NCI-H128 (cell line): ENCODE measurements around the gene PRADC1.
"Not testable (repeated sequence)": the region's sequence is repeated elsewhere in the genome, so short reads cannot be mapped to it uniquely, and the experiment has no call there.

ENCODE experiments used
- DNase-seq: peaks from one replicate; lab custom pipeline; 2025; ENCODE audit not compliant: unreplicated experiment; lab: John Stamatoyannopoulos, UW

PRADC1 gene

DNA sequence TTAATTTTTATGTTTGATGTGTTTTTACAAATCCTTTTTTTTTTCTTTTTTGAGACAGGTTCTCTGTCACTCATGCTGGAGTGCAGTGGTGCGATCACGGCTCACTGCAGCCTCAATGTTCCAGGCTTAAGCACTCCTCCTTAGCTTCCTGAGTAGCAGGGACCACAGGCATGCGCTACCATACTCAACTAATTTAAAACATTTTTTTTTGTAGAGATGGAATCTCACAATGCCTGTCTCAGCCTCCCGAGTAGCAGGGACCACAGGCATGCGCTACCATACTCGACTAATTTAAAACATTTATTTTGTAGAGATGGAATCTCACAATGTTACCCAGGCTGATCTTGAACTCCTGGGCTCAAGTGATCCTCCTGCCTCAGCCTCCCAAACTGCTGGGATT lies 27.4 kb downstream of the PRADC1 start:
- DNase-seq, result no peak

DNA sequence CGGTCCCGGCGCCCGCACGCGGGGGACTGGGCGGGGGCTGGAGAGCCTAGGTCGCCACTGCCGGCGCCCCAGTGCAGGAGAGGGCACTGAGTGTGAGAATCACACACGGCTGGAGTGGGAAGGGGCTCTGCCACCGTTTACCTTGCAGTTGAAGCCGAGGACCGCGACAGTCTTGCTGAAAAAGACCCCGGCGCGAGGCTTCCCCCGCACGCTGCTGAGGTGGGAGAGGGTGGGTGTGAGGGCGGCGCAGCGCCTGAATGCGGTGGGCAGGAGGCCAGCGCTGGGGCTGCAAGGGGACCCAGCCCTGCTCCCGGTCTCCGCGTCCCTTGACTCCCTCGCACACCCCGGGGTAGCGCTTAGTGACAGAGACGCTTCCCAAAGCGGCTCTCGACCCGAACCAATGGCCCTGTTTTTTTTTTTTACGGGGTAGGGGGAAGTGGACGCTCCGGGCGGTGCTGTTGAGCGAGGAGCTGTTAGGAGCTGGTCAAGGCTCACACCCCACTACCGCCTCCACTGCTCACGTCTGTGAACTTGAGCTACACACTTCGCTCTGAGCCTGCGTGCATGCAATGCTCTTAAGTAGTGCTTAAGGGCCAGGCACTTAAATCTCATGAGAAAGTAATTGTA lies 29.9 kb downstream of the PRADC1 start:
- DNase-seq, result no peak

GRCh38 chr2:73202156-73203054 lies 30.6 kb downstream of the PRADC1 start, which contains the start of gene NOTO:
TSS of gene NOTO (plus strand) at chr2:73202574. CDS start at chr2:73202667, 93 bp downstream.
- DNase-seq, result no peak

- not testable (repeated sequence) for DNase-seq
Observed at GRCh38 chr2:73200281-73200680, 32.8 kb downstream of the PRADC1 start.

DNA sequence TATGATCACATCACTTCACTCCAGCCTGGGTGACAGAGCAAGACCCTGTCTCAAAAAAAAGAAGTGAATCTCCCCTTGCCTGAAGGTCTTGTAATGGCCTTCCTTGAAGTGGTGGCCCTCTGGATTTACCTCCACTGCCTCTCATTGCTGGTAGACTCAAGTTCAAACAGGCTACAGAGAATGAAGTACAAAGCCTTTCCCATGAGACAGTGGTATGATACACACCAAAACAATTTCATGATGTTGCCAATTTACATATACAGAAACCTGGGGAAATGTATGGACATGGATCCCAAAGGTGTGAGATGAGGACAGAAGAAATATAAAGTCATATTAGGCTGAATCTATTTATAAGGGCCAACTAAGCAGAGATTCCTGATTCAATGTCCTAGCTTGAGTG lies 35.5 kb downstream of the PRADC1 start:
- DNase-seq, result no peak

DNA sequence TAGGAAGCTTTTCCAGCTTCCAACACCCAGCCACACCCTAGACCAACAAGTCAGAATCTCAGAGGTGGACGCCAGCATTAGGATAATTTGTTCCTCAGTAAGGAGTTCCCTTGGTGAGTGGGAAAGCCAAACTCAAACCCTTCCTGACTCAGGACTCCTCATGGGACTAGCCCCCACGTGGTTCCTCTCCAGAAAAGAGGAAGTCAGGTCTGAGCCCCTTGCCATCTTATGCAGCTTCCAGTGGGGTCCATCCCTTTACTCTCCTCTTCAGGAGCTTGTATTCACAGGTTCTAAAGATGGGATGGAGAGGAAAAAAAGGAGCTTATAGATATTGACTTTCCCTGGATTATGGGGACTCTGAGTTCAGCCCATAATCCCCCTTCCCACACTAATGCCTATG lies 45.5 kb downstream of the PRADC1 start:
- no peak for DNase-seq

DNA sequence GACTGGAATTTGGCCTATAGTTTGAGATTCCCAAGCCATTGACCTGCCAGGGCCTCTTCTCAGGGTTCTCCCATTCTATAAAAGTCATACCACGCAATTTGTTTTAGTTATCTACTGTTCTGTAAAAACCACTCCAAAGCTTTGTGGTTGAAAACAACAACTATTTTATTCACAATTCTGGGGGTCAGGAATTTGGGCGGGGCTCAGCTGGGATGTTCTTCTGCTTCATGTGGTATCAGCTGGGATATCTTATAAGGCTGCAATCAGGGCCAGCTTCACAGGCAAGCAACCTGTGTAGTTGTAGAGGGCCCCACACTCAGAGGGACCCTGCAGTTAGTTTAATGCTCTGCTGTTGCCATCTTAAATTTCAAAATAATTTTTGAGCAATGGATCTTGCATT lies 47.1 kb downstream of the PRADC1 start:
- no peak for DNase-seq
